Gastroesophageal sphincter (tissue), 3 donors: ENCODE measurements around the gene GSG1L.

Source experiments
- EP300 ChIP-seq: sonication (generic); formaldehyde crosslinking; IDR thresholded peaks from one replicate; pipeline ENCODE4 v1.6.1; 2017; ENCODE audit warnings: antibody characterized with exemption, mild to moderate bottlenecking
- POLR2AphosphoS5 ChIP-seq: sonication (generic); formaldehyde crosslinking; IDR thresholded peaks from one replicate; pipeline ENCODE4 v1.6.1; 2017; ENCODE audit warnings: antibody characterized with exemption
- TF ChIP-seq, protein P1 (sequence below), 4 experiments: fragments of 200-600 bp in 2 of 4; fragments of 450-650 bp in 2 of 4; sonication (generic) in 1 of 4; IDR thresholded peaks; one replicate each; pipeline ENCODE4 v1.5.1; 2017 to 2019; ENCODE audit warnings: antibody characterized with exemption in 4 of 4, mild to moderate bottlenecking in 2 of 4, moderate library complexity in 2 of 4

DNA sequence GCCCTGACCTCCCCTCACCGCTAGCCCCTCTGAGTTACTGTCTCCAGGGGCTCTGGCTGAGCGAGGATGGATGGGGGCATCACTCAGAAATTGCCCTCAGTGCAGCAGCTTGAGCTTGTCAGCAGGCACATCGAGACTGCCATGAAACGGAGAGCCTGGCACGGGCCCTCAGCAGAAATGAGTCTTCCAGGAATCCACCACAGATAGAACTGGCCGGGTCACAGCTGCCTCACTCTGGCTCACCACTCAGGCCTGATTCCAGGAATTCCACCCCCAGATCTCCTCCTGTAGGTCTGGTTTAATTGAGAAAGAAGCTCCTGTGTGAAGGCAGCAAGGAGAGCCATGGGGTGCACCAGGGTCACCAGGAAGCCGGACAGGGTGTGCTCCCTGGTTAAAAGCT is 85.5 kb downstream of the GSG1L start:
- TF ChIP-seq EP300 (no peak), POLR2AphosphoS5 (no peak)
- TF ChIP-seq, protein P1, sequence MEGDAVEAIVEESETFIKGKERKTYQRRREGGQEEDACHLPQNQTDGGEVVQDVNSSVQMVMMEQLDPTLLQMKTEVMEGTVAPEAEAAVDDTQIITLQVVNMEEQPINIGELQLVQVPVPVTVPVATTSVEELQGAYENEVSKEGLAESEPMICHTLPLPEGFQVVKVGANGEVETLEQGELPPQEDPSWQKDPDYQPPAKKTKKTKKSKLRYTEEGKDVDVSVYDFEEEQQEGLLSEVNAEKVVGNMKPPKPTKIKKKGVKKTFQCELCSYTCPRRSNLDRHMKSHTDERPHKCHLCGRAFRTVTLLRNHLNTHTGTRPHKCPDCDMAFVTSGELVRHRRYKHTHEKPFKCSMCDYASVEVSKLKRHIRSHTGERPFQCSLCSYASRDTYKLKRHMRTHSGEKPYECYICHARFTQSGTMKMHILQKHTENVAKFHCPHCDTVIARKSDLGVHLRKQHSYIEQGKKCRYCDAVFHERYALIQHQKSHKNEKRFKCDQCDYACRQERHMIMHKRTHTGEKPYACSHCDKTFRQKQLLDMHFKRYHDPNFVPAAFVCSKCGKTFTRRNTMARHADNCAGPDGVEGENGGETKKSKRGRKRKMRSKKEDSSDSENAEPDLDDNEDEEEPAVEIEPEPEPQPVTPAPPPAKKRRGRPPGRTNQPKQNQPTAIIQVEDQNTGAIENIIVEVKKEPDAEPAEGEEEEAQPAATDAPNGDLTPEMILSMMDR (IDR thresholded peaks at IDR 0.05) = no peak
